Measurements from ENCODE around the gene SPESP1. TPM values are rescaled to one million over a fixed set of nuclear protein-coding genes. Genes with fewer than 3 reads are reported as not detected.

The SPESP1 gene
- total and polyA plus RNA-seq, 2 of the 8 experiments (the other 6 are each of a cell fraction or from before 2014, with no cell fraction given), result not detected

DNA sequence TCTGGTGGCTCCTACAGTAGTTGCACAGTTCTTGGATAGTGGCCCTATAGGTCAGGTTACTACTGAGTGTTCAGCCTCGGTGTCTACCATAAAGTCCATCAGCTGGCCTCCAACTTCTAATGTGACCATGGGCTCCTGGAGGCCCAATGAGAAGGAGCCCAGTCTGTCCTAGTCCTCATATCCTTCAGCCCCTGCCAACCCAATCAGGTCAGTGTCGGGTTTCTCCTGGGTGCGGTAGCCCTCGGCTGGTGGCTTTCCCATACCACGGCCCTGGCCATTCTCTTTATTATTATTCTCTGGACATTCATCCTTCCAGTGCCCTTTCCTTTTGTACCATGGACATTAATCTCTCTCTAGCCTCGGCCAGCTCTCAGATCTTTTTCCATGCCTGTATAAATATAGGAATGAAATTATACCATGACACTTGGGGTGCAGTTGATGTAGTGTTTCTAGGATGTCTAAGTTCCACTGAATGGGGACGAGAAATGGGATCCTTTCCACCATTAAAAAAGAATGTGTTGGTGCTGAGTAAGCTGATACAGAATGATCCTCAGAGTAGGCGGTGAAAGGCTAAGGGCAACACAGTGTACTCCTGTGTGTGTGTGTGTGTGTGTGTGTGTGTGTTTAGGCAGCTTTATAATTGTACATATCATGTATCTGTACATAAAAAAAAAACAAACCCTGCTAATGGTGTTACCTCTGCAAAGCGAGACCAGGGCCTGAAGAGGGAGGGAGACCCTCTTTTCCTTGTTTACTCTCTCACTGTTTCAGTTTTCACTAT lies 64.8 kb downstream of the SPESP1 start:
- H3K4me1 ChIP-seq (replicated peaks in 1 of 4; ENCODE audit: control insufficient read depth in 3 of 4, insufficient read depth in 4 of 4, low read length in 3 of 4), result peaks cover 1 to 21% (median 6%) of the 10 kb centered on the region in 4 experiments; a peak in 6 of 7 replicates
- no peaks in the 10 kb centered on the region for H4K20me1 ChIP-seq (replicated peaks in 1 of 2; ENCODE audit: control insufficient read depth in 1 of 2, insufficient read depth in 2 of 2, low read length in 2 of 2)
- H2BK15ac ChIP-seq (ENCODE audit: low read length), result no peak overlapping the region
- H2BK120ac ChIP-seq (replicated peaks; ENCODE audit: low read depth, low read length), result no peak overlapping the region
- H2BK5ac ChIP-seq (ENCODE audit: low read depth, low read length), result no peak overlapping the region
- H2AK5ac ChIP-seq (ENCODE audit: low read depth, low read length), result no peak overlapping the region
- ChIA-PET CTCF (ENCODE audit: partially characterized antibody) (interaction anchor here (1.0 to 1.2 kb wide), 2 partner anchors 20 to 71 kb away, joined by 3 read pairs; no protein-coding TSS in a partner anchor), POLR2A (ENCODE audit: partially characterized antibody) (no interaction called here)
- H4K91ac ChIP-seq (replicated peaks; ENCODE audit: insufficient read length, low read length), result no peak overlapping the region
- TF ChIP-seq ZNF274 (IDR thresholded peaks at IDR 0.05; ENCODE audit: borderline replicate concordance, extremely low read depth, low read length) (no peak), GTF2F1 (IDR thresholded peaks at IDR 0.05; ENCODE audit: borderline replicate concordance, low read depth, low read length) (no peak), CBX8 (IDR thresholded peaks at IDR 0.05; ENCODE audit: borderline replicate concordance, low read depth, low read length) (no peak), SIN3A (conservative IDR thresholded peaks at IDR 0.05 in 1 of 2, IDR thresholded peaks at IDR 0.05 in 1 of 2; ENCODE audit: low read depth in 1 of 2, low read length in 2 of 2) (no peak)
- H3K4me3 ChIP-seq (ENCODE audit: extremely low read depth in 1 of 4, insufficient read depth in 2 of 4, low read depth in 3 of 4, low read length in 4 of 4), result no peak overlapping the region; a peak in 1 of 8 replicates
- H2BK12ac ChIP-seq (ENCODE audit: low read depth, low read length), result no peak overlapping the region
- no peak overlapping the region for H3K9ac ChIP-seq (replicated peaks in 1 of 4; ENCODE audit: extremely low read depth in 1 of 4, low read depth in 3 of 4, low read length in 3 of 4)
- H3K23me2 ChIP-seq (ENCODE audit: low read depth, low read length), result no peaks in the 10 kb centered on the region
- H3K27ac ChIP-seq (ENCODE audit: low read depth, low read length), result no peak overlapping the region
- no peak overlapping the region for H4K5ac ChIP-seq (ENCODE audit: insufficient read length, low read depth, low read length)
- H3K4me2 ChIP-seq (ENCODE audit: insufficient read depth in 1 of 2, low read depth in 2 of 2, low read length in 2 of 2), result peak overlapping the region in 1 of 2 experiments; percentile 35; a peak in 1 of 4 replicates
- no peaks in the 10 kb centered on the region for H3K79me1 ChIP-seq (ENCODE audit: low read depth, low read length)
- WGBS, 2 experiments (ENCODE audit: extremely low coverage in 1 of 2, insufficient coverage in 1 of 2, insufficient read length in 1 of 2, insufficient replicate concordance in 2 of 2, low coverage in 1 of 2, low lambda C conversion rate in 2 of 2, missing lambda C conversion rate in 1 of 2), result 86% methylated on average over 9 of the region's 9 CpGs; no CpG with 5 or more reads in 1 of the 2 experiments
- H3K23ac ChIP-seq (ENCODE audit: insufficient read length), result no peak overlapping the region
- H3K27me3 ChIP-seq (replicated peaks in 1 of 4; ENCODE audit: control insufficient read depth in 3 of 4, extremely low read depth in 1 of 4, insufficient read depth in 3 of 4, low read length in 3 of 4), result no peaks in the 10 kb centered on the region
- no peak overlapping the region for H3K18ac ChIP-seq (ENCODE audit: extremely low read depth, low read length)
- H2BK20ac ChIP-seq (ENCODE audit: low read length), result no peak overlapping the region
- DNase-seq (ENCODE audit: low read depth in 1 of 2, low spot score in 2 of 2) (no peak), FAIRE-seq (no peak)
- H3K9me3 ChIP-seq (ENCODE audit: insufficient read depth in 2 of 2, low read depth in 1 of 2, low read length in 1 of 2), result no peaks in the 10 kb centered on the region
- no peaks in the 10 kb centered on the region for H3K36me3 ChIP-seq (ENCODE audit: control insufficient read depth in 2 of 4, insufficient read depth in 4 of 4, low read length in 3 of 4)
- no peak overlapping the region for H4K8ac ChIP-seq (ENCODE audit: extremely low read depth, insufficient read depth, low read length)
- H2AFZ ChIP-seq (ENCODE audit: low read length), result no peak overlapping the region
- no peak overlapping the region for H3K4ac ChIP-seq (replicated peaks; ENCODE audit: insufficient read length, low read depth, low read length)
- H3K79me2 ChIP-seq (ENCODE audit: control insufficient read depth in 1 of 2, insufficient read depth in 2 of 2, low read length in 2 of 2), result no peaks in the 10 kb centered on the region
- no peak overlapping the region for H3K56ac ChIP-seq (replicated peaks; ENCODE audit: insufficient read length, low read depth, low read length)
- H3K14ac ChIP-seq (ENCODE audit: insufficient read length), result no peak overlapping the region
